Panc1 (cell line): ENCODE results near the gene R3HDM4. TPM values are rescaled to one million over a fixed set of nuclear protein-coding genes. Genes with fewer than 3 reads are reported as not detected.

Source experiments
- ATAC-seq: fragments of 200-7000 bp; cut with Tn5 transposase; 2 replicates; pipeline ENCODE4 v1.9.1; 2020; ENCODE audit warnings: mild to moderate bottlenecking, moderate library complexity
- BruUV-seq: library from RNA; stranded (reverse); fragments of 400-500 nt; replicated peaks from 2 replicates; lab custom pipeline; 2021; lab: Mats Ljungman, UMichigan
- CTCF ChIA-PET: fragments of 300-600 bp; sonication (Branson Sonifier 250); formaldehyde crosslinking; loops from one replicate; lab custom pipeline; 2022; ENCODE audit warnings: antibody characterized with exemption; lab: Charles Lee
- POLR2A ChIA-PET: fragments of 300-600 bp; sonication (Branson Sonifier 250); formaldehyde crosslinking; loops from one replicate; lab custom pipeline; 2022; ENCODE audit warnings: antibody characterized with exemption; lab: Charles Lee
- DNase-seq: peaks from one replicate; pipeline ENCODE4 v3.0.0-alpha.2; 2010; ENCODE audit warnings: low read depth, low spot score
- H3K27ac ChIP-seq: 2 replicates; pipeline ENCODE4 v1.5.1; 2011; ENCODE audit warnings: mild to moderate bottlenecking, low read length, inconsistent platforms
- H3K27me3 ChIP-seq: fragments of 200-500 bp; sonication (Bioruptor generic); 2 replicates; pipeline ENCODE4 v1.6.0; 2014; ENCODE audit warnings: low read length, inconsistent platforms; ENCODE audit not compliant: control insufficient read depth, insufficient read depth
- H3K36me3 ChIP-seq: fragments of 200-500 bp; sonication (Bioruptor generic); 2 replicates; pipeline ENCODE4 v1.5.1; 2014; ENCODE audit warnings: inconsistent platforms, mild to moderate bottlenecking, low read length, moderate library complexity; ENCODE audit not compliant: control insufficient read depth, insufficient read depth
- H3K4me1 ChIP-seq: 2 replicates; pipeline ENCODE4 v1.5.1; 2011; ENCODE audit warnings: inconsistent platforms, mild to moderate bottlenecking, low read length, moderate library complexity; ENCODE audit not compliant: control insufficient read depth, insufficient read depth
- H3K4me3 ChIP-seq, 2 experiments: 2 replicates each; pipeline ENCODE4 v1.5.1; 2011 to 2012; ENCODE audit warnings: low read depth in 2 of 2, low read length in 2 of 2, mild to moderate bottlenecking in 2 of 2, inconsistent platforms in 1 of 2, moderate library complexity in 1 of 2
- H3K9me3 ChIP-seq: fragments of 200-500 bp; sonication (Bioruptor generic); 2 replicates; pipeline ENCODE4 v1.5.1; 2014; ENCODE audit warnings: low read depth, mild to moderate bottlenecking, inconsistent platforms, low read length, moderate library complexity; ENCODE audit not compliant: control insufficient read depth, insufficient read depth
- CTCF ChIP-seq: fragments of 450-650 bp; IDR thresholded peaks from 2 replicates; pipeline ENCODE4 v1.5.1; 2017; ENCODE audit warnings: mild to moderate bottlenecking
- POLR2AphosphoS5 ChIP-seq: IDR thresholded peaks from 2 replicates; pipeline ENCODE4 v1.6.1; 2012; ENCODE audit warnings: mild to moderate bottlenecking, low read depth, low read length, moderate library complexity
- REST ChIP-seq, 2 experiments: IDR thresholded peaks; 2 replicates each; pipeline ENCODE4 v1.6.1; 2011 to 2012; ENCODE audit warnings: low read depth in 2 of 2, control low read depth in 1 of 2, low read length in 1 of 2, mild to moderate bottlenecking in 1 of 2, moderate library complexity in 1 of 2; ENCODE audit not compliant: insufficient read depth in 1 of 2
- SIN3A ChIP-seq: IDR thresholded peaks from 2 replicates; pipeline ENCODE4 v1.6.1; 2012; ENCODE audit warnings: low read depth, mild to moderate bottlenecking, low read length, moderate library complexity, borderline replicate concordance; ENCODE audit not compliant: insufficient read depth
- TCF7L2 ChIP-seq: IDR thresholded peaks from 2 replicates; pipeline ENCODE4 v1.6.1; 2011; ENCODE audit warnings: mild to moderate bottlenecking, low read depth, low read length, inconsistent platforms
- in situ Hi-C: cut with HindIII; loops from 2 replicates; pipeline ENCODE4 v1.10.0; 2016; ENCODE audit warnings: low sequenced_read_pairs, low pct_unique_long_range_greater_than_20kb
- intact Hi-C: fragments of 100-400 bp; cut with micrococcal nuclease; formaldehyde crosslinking; loops from one replicate; pipeline ENCODE4 v1.10.0; 2022; ENCODE audit not compliant: unreplicated experiment
- total RNA-seq: library from RNA; stranded (reverse); gene quantifications from one replicate; pipeline ENCODE4 v1.2.1, GENCODE V29; 2021; ENCODE audit not compliant: unreplicated experiment

The R3HDM4 gene
- total RNA-seq, 1 experiment from 2014 or later = 43.5 TPM

- Histone ChIP-seq H3K27ac (no peak overlapping the region), H3K9me3 (no peaks in the 10 kb centered on the region), H3K4me1 (no peaks in the 10 kb centered on the region), H3K36me3 (no peaks in the 10 kb centered on the region), H3K27me3 (no peaks in the 10 kb centered on the region), H3K4me3 (no peak overlapping the region)
- DNase-seq (no peak), ATAC-seq (no peak)
- in situ Hi-C loops = no loop called here
- TF ChIP-seq SIN3A (no peak), REST (IDR thresholded peaks at IDR 0.05; ENCODE audit: insufficient read depth in 1 of 2, low read depth in 2 of 2, low read length in 1 of 2) (no peak), POLR2AphosphoS5 (no peak)
- intact Hi-C loops = no loop called here
- ChIA-PET CTCF (no interaction called here), POLR2A (no interaction called here)
- BruUV-seq = no TSS peak
Measured at GRCh38 chr19:889662-890295, 23.2 kb downstream of the R3HDM4 start.

- Histone ChIP-seq H3K4me1 (no peaks in the 10 kb centered on the region), H3K36me3 (no peaks in the 10 kb centered on the region), H3K27ac (no peak overlapping the region), H3K4me3 (no peak overlapping the region), H3K9me3 (no peaks in the 10 kb centered on the region), H3K27me3 (no peaks in the 10 kb centered on the region)
- POLR2A ChIA-PET = no interaction called here
- intact Hi-C loops (no loop called here), in situ Hi-C loops (no loop called here)
- TF ChIP-seq REST (IDR thresholded peaks at IDR 0.05; ENCODE audit: insufficient read depth in 1 of 2, low read depth in 2 of 2, low read length in 1 of 2) = no peak
- no peak for TF ChIP-seq CTCF
- no peak for TF ChIP-seq TCF7L2
- no peak for TF ChIP-seq SIN3A
- TF ChIP-seq POLR2AphosphoS5 = no peak
- BruUV-seq = TSS peak; percentile 70
- no peak for DNase-seq
- no peak for ATAC-seq
- CTCF ChIA-PET = no interaction called here
Measured at GRCh38 chr19:888581-889385, 24.2 kb downstream of the R3HDM4 start.
